OCI-LY3 (cell line): ENCODE data around the gene TREML1.

Experiments used
- H2AFZ ChIP-seq: fragments of 200-600, 300-600 bp; shearing (Covaris generic); 2 replicates; pipeline ENCODE4 v1.6.0; 2014; ENCODE audit warnings: antibody characterized with exemption, low read depth, low read length
- H3K27ac ChIP-seq: fragments of 200-600, 300-600 bp; sonication (generic); 2 replicates; pipeline ENCODE4 v1.5.1; 2014; ENCODE audit warnings: mild to moderate bottlenecking, low read length, moderate library complexity, mixed read lengths
- H3K27me3 ChIP-seq: fragments of 200-600, 300-600 bp; sonication (generic); 2 replicates; pipeline ENCODE4 v1.6.1; 2014; ENCODE audit warnings: low read depth, low read length, mixed read lengths
- H3K36me3 ChIP-seq: fragments of 200-600, 300-600 bp; sonication (generic); replicated peaks from 2 replicates; pipeline ENCODE3; 2014; ENCODE audit warnings: low read depth, low read length, mixed read lengths
- H3K4me1 ChIP-seq: fragments of 300-600, 200-600 bp; sonication (generic); 2 replicates; pipeline ENCODE4 v1.6.1; 2014; ENCODE audit warnings: low read length, mixed read lengths
- H3K4me2 ChIP-seq: fragments of 200-600, 300-600 bp; sonication (generic); 2 replicates; pipeline ENCODE4 v1.6.1; 2014; ENCODE audit warnings: low read length, mixed read lengths
- H3K4me3 ChIP-seq: fragments of 300-600, 200-600 bp; sonication (generic); 2 replicates; pipeline ENCODE4 v1.5.1; 2014; ENCODE audit warnings: antibody characterized with exemption, mild to moderate bottlenecking, low read length, moderate library complexity
- H3K79me2 ChIP-seq: fragments of 300-600, 200-600 bp; shearing (Covaris generic); 2 replicates; pipeline ENCODE4 v1.6.1; 2014; ENCODE audit warnings: mild to moderate bottlenecking, low read length, mixed read lengths
- H3K9ac ChIP-seq: fragments of 300-600, 200-600 bp; shearing (Covaris generic); 2 replicates; pipeline ENCODE4 v1.6.0; 2014; ENCODE audit warnings: mild to moderate bottlenecking, low read length, moderate library complexity
- H3K9me3 ChIP-seq: fragments of 200-600, 300-600 bp; shearing (Covaris generic); 2 replicates; pipeline ENCODE4 v1.6.1; 2014; ENCODE audit warnings: low read length, mixed read lengths; ENCODE audit not compliant: insufficient read depth
- H4K20me1 ChIP-seq: fragments of 200-600, 300-600 bp; sonication (generic); 2 replicates; pipeline ENCODE4 v1.6.1; 2016; ENCODE audit warnings: low read length, mixed read lengths; ENCODE audit not compliant: insufficient read depth
- EZH2phosphoT487 ChIP-seq: fragments of 200-600 bp; shearing (Covaris generic); IDR thresholded peaks from 2 replicates; pipeline ENCODE4 v1.6.1; 2018; ENCODE audit warnings: antibody characterized with exemption, mixed run types, low read depth
- TF ChIP-seq, protein P1 (sequence below): fragments of 200-600, 300-600 bp; sonication (generic); IDR thresholded peaks from 2 replicates; pipeline ENCODE4 v1.5.1; 2014; ENCODE audit warnings: antibody characterized with exemption, low read length, low read depth

Gene TREML1

DNA sequence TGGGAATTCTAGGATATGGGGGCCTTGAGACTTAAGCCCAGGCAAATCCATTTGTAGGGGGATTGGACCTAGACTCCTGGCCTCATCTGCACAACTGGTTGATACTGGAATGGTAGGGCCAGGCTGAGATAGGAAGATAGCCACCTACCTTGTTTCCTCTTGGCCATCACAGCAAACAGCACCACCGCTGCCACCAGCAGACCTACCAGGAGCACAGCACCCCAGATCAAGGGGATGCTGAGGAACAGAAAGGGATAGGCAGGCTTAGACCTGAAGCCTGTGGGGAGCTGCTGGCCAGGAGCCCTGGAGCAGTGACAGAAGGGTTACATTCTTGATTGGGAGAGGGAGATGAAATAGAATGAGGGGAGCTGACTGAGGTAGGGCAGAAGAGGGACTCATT, 3.5 kb downstream of the TREML1 start:
- Histone ChIP-seq H3K9me3 (no peaks in the 10 kb centered on the region), H3K27ac (no peak overlapping the region), H3K4me1 (peaks cover 6% of the 10 kb centered on the region), H3K4me2 (no peak overlapping the region), H3K79me2 (no peaks in the 10 kb centered on the region), H4K20me1 (no peaks in the 10 kb centered on the region), H3K27me3 (0 out of 2 replicates have a peak, but pooled peaks cover 3% of the 10 kb centered on the region), H2AFZ (no peak overlapping the region), H3K36me3 (no peaks in the 10 kb centered on the region), H3K4me3 (no peak overlapping the region), H3K9ac (no peak overlapping the region)
- TF ChIP-seq, protein P1, sequence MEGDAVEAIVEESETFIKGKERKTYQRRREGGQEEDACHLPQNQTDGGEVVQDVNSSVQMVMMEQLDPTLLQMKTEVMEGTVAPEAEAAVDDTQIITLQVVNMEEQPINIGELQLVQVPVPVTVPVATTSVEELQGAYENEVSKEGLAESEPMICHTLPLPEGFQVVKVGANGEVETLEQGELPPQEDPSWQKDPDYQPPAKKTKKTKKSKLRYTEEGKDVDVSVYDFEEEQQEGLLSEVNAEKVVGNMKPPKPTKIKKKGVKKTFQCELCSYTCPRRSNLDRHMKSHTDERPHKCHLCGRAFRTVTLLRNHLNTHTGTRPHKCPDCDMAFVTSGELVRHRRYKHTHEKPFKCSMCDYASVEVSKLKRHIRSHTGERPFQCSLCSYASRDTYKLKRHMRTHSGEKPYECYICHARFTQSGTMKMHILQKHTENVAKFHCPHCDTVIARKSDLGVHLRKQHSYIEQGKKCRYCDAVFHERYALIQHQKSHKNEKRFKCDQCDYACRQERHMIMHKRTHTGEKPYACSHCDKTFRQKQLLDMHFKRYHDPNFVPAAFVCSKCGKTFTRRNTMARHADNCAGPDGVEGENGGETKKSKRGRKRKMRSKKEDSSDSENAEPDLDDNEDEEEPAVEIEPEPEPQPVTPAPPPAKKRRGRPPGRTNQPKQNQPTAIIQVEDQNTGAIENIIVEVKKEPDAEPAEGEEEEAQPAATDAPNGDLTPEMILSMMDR: no peak
- TF ChIP-seq EZH2phosphoT487: no peak

DNA sequence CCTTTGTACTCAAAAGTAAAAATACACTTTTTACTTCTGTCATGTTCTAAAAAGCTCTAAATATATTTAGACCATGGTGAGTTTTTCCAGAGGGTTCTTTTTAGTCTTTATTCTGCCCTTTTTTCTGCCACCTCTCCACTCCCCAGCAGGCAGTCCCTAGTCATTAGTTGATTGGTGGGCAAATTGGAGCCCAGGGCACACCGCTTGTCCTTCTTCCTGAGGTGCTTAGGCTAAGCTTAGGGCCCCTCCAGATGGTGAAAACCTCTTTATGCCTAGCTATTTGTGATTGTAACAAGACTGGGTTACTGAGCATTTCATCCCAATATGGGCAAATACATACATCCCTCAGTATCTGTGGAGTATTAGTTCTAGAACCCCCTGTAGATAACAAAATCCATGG, 6.2 kb downstream of the TREML1 start:
- no peak overlapping the region for H3K27ac ChIP-seq
- H3K4me3 ChIP-seq: no peak overlapping the region
- no peaks in the 10 kb centered on the region for H3K79me2 ChIP-seq
- H3K36me3 ChIP-seq: no peaks in the 10 kb centered on the region
- TF ChIP-seq, protein P1: no peak
- H3K9me3 ChIP-seq: no peaks in the 10 kb centered on the region
- no peaks in the 10 kb centered on the region for H3K4me1 ChIP-seq
- no peaks in the 10 kb centered on the region for H4K20me1 ChIP-seq
- H2AFZ ChIP-seq: no peak overlapping the region
- no peak overlapping the region for H3K4me2 ChIP-seq
- no peaks in the 10 kb centered on the region for H3K27me3 ChIP-seq
- H3K9ac ChIP-seq: no peak overlapping the region

DNA sequence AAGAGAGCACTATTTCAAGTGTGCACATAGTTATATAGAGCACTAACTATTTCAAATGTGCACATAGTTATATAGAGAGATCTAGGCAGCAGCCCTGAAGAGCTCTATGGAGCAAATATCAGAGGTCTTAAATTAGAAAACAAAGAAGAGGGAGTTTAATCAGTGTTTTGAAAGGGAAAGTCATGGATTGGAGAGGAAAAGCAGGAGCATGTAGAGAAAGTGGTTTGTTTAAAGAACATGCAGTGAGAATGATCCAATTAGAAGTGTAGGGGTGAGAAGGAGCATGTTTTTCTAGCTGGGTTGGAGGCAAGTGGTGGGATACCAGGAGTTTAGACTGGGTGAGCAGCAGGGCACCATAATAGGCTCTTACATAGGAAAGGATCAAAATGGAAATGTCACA, 17.2 kb downstream of the TREML1 start:
- no peaks in the 10 kb centered on the region for H3K9me3 ChIP-seq
- H3K9ac ChIP-seq: no peak overlapping the region
- TF ChIP-seq, protein P1: no peak
- TF ChIP-seq EZH2phosphoT487: no peak
- H3K27me3 ChIP-seq: no peaks in the 10 kb centered on the region
- no peaks in the 10 kb centered on the region for H3K79me2 ChIP-seq
- no peak overlapping the region for H3K4me3 ChIP-seq
- H4K20me1 ChIP-seq: no peaks in the 10 kb centered on the region
- no peak overlapping the region for H3K4me2 ChIP-seq
- H2AFZ ChIP-seq: no peak overlapping the region
- H3K4me1 ChIP-seq: no peaks in the 10 kb centered on the region
- no peak overlapping the region for H3K27ac ChIP-seq
- H3K36me3 ChIP-seq: no peaks in the 10 kb centered on the region

DNA sequence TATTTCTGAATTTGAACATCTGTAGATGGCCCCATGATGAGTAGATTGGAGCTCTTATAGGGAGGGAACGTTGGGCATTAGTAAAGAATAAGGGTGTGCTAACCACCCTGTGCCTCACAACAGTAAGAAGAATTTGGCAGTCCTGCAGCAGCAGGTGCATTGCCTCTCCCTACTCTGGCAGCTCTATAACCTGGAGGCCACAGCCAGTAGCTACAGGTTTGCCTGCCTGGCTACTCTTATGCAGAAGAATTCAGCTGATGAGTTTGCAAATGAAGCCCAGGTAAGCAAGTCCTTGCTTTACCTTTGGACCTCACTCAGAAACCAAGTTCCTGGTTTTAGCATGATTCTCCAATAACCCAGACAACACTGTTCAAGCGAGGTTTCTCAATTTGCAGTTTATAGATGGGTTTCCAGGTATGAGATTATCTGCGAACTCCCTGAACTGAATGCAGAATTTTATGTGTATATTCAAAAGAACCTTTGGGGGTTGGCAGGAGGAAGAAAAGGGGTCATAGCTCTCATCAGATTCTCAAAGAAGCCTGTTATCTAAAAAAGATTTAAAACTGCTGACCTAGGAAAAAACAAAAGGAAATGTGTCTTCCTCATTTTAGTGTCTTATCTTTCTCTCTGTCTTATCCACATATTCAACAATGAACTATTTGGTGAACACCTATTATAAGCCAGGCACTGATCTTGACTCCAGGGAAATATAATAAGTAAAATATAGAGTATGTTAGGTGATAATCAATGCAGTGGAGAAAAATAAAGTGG, 18.9 kb downstream of the TREML1 start:
- TF ChIP-seq, protein P1: no peak
- TF ChIP-seq EZH2phosphoT487: no peak
- Histone ChIP-seq H2AFZ (no peak overlapping the region), H3K4me1 (no peaks in the 10 kb centered on the region), H3K27me3 (no peaks in the 10 kb centered on the region), H3K4me3 (no peak overlapping the region), H3K9me3 (no peaks in the 10 kb centered on the region), H4K20me1 (no peaks in the 10 kb centered on the region), H3K9ac (no peak overlapping the region), H3K79me2 (no peaks in the 10 kb centered on the region), H3K27ac (no peak overlapping the region), H3K4me2 (no peak overlapping the region), H3K36me3 (no peaks in the 10 kb centered on the region)
